ENCODE measurements around the gene C2CD4C. TPM values are rescaled to one million over a fixed set of nuclear protein-coding genes. Genes with fewer than 3 reads are reported as not detected.

Gene C2CD4C
- total and polyA plus RNA-seq, 2 donors (not counting 3 experiments of a cell fraction or from before 2014, with no cell fraction given): 0.25 to 0.38 TPM

DNA sequence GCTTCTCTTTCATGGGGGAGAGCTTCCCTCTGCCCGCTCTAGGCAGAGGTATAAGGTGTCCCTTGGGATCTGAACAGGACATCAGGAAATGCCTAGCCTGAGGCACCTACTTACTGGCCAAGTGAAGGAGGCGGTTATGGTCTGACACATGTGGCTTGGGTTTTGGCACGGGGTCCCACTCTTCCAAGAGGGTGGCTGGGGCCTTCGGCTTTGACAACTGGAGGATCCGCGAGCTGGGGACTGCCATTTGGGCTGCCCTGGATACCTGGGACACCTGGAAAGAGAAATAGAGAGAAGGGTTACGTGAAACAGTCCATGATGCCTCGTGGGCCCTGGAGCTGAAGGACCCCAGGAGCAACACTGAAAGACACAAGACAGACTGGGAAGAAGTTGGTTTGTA is 42.0 kb downstream of the C2CD4C start:
- DNase-seq (ENCODE audit: low read depth, low spot score) (no peak), FAIRE-seq (no peak)
- Histone ChIP-seq H3K9me1 (replicated peaks; ENCODE audit: control insufficient read depth, extremely low read depth, insufficient read depth, low read length) (no peaks in the 10 kb centered on the region), H3K4me3 (replicated peaks in 1 of 3; ENCODE audit: insufficient read depth in 1 of 3, low read depth in 1 of 3, low read length in 3 of 3) (no peak overlapping the region), H3K9me3 (replicated peaks; ENCODE audit: control insufficient read depth, insufficient read depth, low read length) (no peaks in the 10 kb centered on the region), H3K36me3 (ENCODE audit: control insufficient read depth in 2 of 2, extremely low read depth in 1 of 2, insufficient read depth in 2 of 2, low read length in 2 of 2) (no peaks in the 10 kb centered on the region), H3K9ac (replicated peaks; ENCODE audit: extremely low read depth, insufficient read depth, low read length) (no peak overlapping the region), H4K20me1 (replicated peaks; ENCODE audit: control insufficient read depth, extremely low read depth, insufficient read depth, low read length) (no peaks in the 10 kb centered on the region), H3K4me1 (ENCODE audit: control insufficient read depth, extremely low read depth, insufficient read depth, low read length) (no peaks in the 10 kb centered on the region), H3K27me3 (ENCODE audit: control insufficient read depth in 2 of 2, insufficient read depth in 2 of 2, low read length in 2 of 2) (peaks cover 0 to 4% of the 10 kb centered on the region in 2 experiments), H3K27ac (ENCODE audit: insufficient read depth, low read depth, low read length) (no peak overlapping the region), H3K4me2 (ENCODE audit: insufficient read depth, low read length) (no peak overlapping the region), H2AFZ (ENCODE audit: low read depth, low read length) (no peak overlapping the region), H3K79me2 (ENCODE audit: control insufficient read depth, insufficient read depth, low read length) (no peaks in the 10 kb centered on the region)
- TF ChIP-seq POLR2A (IDR thresholded peaks at IDR 0.05; ENCODE audit: low read depth, low read length): no peak
- no TSS peak for BruUV-seq (replicated peaks)
- intact Hi-C loops (cut with micrococcal nuclease) (no loop called here), dilution Hi-C loops (cut with MboI; ENCODE audit: extremely low pct_ligation_motif_present, low sequenced_read_pairs) (no loop called here)
- POLR2A ChIA-PET: no interaction called here
- CTCF ChIA-PET: no interaction called here

DNA sequence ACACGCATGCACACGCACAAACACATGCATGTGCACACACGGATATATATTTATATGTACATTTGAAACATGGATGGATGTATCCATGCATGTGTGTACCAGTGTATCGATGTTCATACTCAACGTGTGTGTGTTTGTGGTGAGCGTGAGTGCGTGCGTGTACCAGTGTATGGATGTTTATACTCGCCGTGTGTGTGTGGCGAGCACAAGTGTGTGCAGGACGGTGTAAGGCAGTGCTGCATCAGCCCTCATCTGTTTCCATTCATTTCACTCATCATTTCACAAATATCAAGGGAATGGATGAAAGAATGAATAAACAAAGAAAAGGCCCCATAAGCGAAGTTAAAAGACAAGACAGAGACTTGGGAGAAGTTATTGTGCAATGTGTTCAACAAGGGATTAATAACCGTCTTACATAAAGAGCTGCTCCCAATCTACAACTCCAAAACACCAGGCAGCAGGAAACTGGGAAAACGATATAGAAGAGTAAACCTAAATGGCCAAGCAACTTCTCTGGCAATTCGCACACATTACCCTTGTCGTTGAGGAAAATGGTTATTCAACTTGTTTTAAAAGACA is 42.7 kb downstream of the C2CD4C start:
- Histone ChIP-seq H3K27ac (ENCODE audit: insufficient read depth, low read depth, low read length) (no peak overlapping the region), H3K79me2 (ENCODE audit: control insufficient read depth, insufficient read depth, low read length) (no peaks in the 10 kb centered on the region), H2AFZ (ENCODE audit: low read depth, low read length) (no peak overlapping the region), H3K27me3 (ENCODE audit: control insufficient read depth in 2 of 2, insufficient read depth in 2 of 2, low read length in 2 of 2) (peaks cover 0 to 4% of the 10 kb centered on the region in 2 experiments), H3K36me3 (ENCODE audit: control insufficient read depth in 2 of 2, extremely low read depth in 1 of 2, insufficient read depth in 2 of 2, low read length in 2 of 2) (no peaks in the 10 kb centered on the region), H3K9me3 (replicated peaks; ENCODE audit: control insufficient read depth, insufficient read depth, low read length) (no peaks in the 10 kb centered on the region), H3K9ac (replicated peaks; ENCODE audit: extremely low read depth, insufficient read depth, low read length) (no peak overlapping the region), H3K4me1 (ENCODE audit: control insufficient read depth, extremely low read depth, insufficient read depth, low read length) (no peaks in the 10 kb centered on the region), H3K4me3 (replicated peaks in 1 of 3; ENCODE audit: insufficient read depth in 1 of 3, low read depth in 1 of 3, low read length in 3 of 3) (no peak overlapping the region), H3K9me1 (replicated peaks; ENCODE audit: control insufficient read depth, extremely low read depth, insufficient read depth, low read length) (no peaks in the 10 kb centered on the region), H4K20me1 (replicated peaks; ENCODE audit: control insufficient read depth, extremely low read depth, insufficient read depth, low read length) (no peaks in the 10 kb centered on the region), H3K4me2 (ENCODE audit: insufficient read depth, low read length) (no peak overlapping the region)
- no peak for DNase-seq (ENCODE audit: low read depth, low spot score)
- intact Hi-C loops (cut with micrococcal nuclease): no loop called here
- CTCF ChIA-PET: no interaction called here
- no peak for FAIRE-seq
- BruUV-seq (replicated peaks): no TSS peak
- POLR2A ChIA-PET: no interaction called here
- TF ChIP-seq JUN (IDR thresholded peaks at IDR 0.05; ENCODE audit: borderline replicate concordance, insufficient read depth, insufficient read length, low read depth) (no peak), CTCF (IDR thresholded peaks at IDR 0.05; ENCODE audit: extremely low read depth in 1 of 2, insufficient read depth in 1 of 2, low read depth in 1 of 2, low read length in 2 of 2) (no peak), POLR2A (IDR thresholded peaks at IDR 0.05; ENCODE audit: low read depth, low read length) (no peak), POLR2AphosphoS5 (IDR thresholded peaks at IDR 0.05; ENCODE audit: insufficient read depth, low read depth, low read length) (no peak), MYC (IDR thresholded peaks at IDR 0.05; ENCODE audit: low read depth, low read length) (no peak), GATA2 (IDR thresholded peaks at IDR 0.05; ENCODE audit: insufficient read depth, insufficient read length, low read depth, low read length) (no peak), EZH2 (IDR thresholded peaks at IDR 0.05; ENCODE audit: borderline replicate concordance, low read depth, low read length, severe bottlenecking) (no peak), FOS (IDR thresholded peaks at IDR 0.05; ENCODE audit: borderline replicate concordance, insufficient read depth, low read length) (no peak)
- TF ChIP-seq, protein P1, sequence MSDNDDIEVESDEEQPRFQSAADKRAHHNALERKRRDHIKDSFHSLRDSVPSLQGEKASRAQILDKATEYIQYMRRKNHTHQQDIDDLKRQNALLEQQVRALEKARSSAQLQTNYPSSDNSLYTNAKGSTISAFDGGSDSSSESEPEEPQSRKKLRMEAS (IDR thresholded peaks at IDR 0.05; ENCODE audit: insufficient read depth, insufficient read length): no peak
- dilution Hi-C loops (cut with MboI; ENCODE audit: extremely low pct_ligation_motif_present, low sequenced_read_pairs): no loop called here

Measured in endothelial cell of umbilical vein (primary cell).